OCI-LY7 (cell line): ENCODE measurements around the gene EFHD2. TPM values are rescaled to one million over a fixed set of nuclear protein-coding genes. Genes with fewer than 3 reads are reported as not detected.

ENCODE experiments used
- BruUV-seq: library from RNA; stranded (reverse); fragments of 400-500 nt; replicated peaks from 2 replicates; lab custom pipeline; 2021; lab: Mats Ljungman, UMichigan
- CTCF ChIA-PET: fragments of 300-600 bp; sonication (Branson Sonifier 250); formaldehyde crosslinking; loops from one replicate; lab custom pipeline; 2022; ENCODE audit warnings: antibody characterized with exemption; ENCODE audit not compliant: unreplicated experiment; lab: Charles Lee
- POLR2A ChIA-PET: fragments of 300-600 bp; sonication (Branson Sonifier 250); formaldehyde crosslinking; loops from one replicate; lab custom pipeline; 2022; ENCODE audit warnings: antibody characterized with exemption; lab: Charles Lee
- DNase-seq: peaks from one replicate; pipeline ENCODE4 v3.0.0-alpha.2; 2015; ENCODE audit warnings: low spot score
- H2AFZ ChIP-seq: fragments of 200-600 bp; sonication (generic), shearing (Covaris generic); 2 replicates; pipeline ENCODE4 v1.6.1; 2014; ENCODE audit warnings: mild to moderate bottlenecking, antibody characterized with exemption, low read length, moderate library complexity
- H3K27ac ChIP-seq: fragments of 200-600 bp; sonication (generic); 2 replicates; pipeline ENCODE4 v1.5.1; 2014; ENCODE audit warnings: mixed run types, low read depth, mild to moderate bottlenecking, moderate library complexity, low read length, inconsistent platforms; ENCODE audit not compliant: poor library complexity, severe bottlenecking
- H3K36me3 ChIP-seq: fragments of 200-600 bp; sonication (generic); 2 replicates; pipeline ENCODE4 v1.6.1; 2014; ENCODE audit warnings: mild to moderate bottlenecking, antibody characterized with exemption, low read length, moderate library complexity, mixed read lengths; ENCODE audit not compliant: insufficient read depth
- H3K4me1 ChIP-seq: fragments of 200-600 bp; sonication (generic); 2 replicates; pipeline ENCODE4 v1.5.1; 2014; ENCODE audit warnings: mild to moderate bottlenecking, low read length; ENCODE audit not compliant: insufficient read depth, poor library complexity, severe bottlenecking
- H3K4me2 ChIP-seq: fragments of 200-600 bp; sonication (generic); 2 replicates; pipeline ENCODE4 v1.6.1; 2014; ENCODE audit warnings: mild to moderate bottlenecking, low read length
- H3K4me3 ChIP-seq: fragments of 200-600 bp; sonication (generic); 2 replicates; pipeline ENCODE4 v1.5.1; 2014; ENCODE audit warnings: mild to moderate bottlenecking, low read depth, low read length; ENCODE audit not compliant: poor library complexity, severe bottlenecking
- H3K79me2 ChIP-seq: fragments of 200-600 bp; sonication (generic); 2 replicates; pipeline ENCODE4 v1.6.1; 2016; ENCODE audit warnings: low read depth, mild to moderate bottlenecking, low read length, moderate library complexity, mixed read lengths; ENCODE audit not compliant: insufficient read depth
- H3K9me2 ChIP-seq: fragments of 200-600 bp; sonication (generic); 2 replicates; pipeline ENCODE4 v1.6.1; 2016; ENCODE audit warnings: mild to moderate bottlenecking, low read length, mixed read lengths; ENCODE audit not compliant: insufficient read depth
- H3K9me3 ChIP-seq: fragments of 200-600 bp; sonication (generic); 2 replicates; pipeline ENCODE4 v1.6.1; 2014; ENCODE audit warnings: mild to moderate bottlenecking, mixed run types, low read length, mixed read lengths
- H4K20me1 ChIP-seq: fragments of 200-600 bp; sonication (generic); 2 replicates; pipeline ENCODE4 v1.6.1; 2014; ENCODE audit warnings: mild to moderate bottlenecking, antibody characterized with exemption, low read length, moderate library complexity, mixed read lengths; ENCODE audit not compliant: insufficient read depth
- EZH2phosphoT487 ChIP-seq: fragments of 200-600 bp; sonication (generic); IDR thresholded peaks from 2 replicates; pipeline ENCODE4 v1.6.1; 2018; ENCODE audit warnings: low read depth, borderline replicate concordance, mild to moderate bottlenecking, mixed run types, antibody characterized with exemption, low read length, moderate library complexity, mixed read lengths
- intact Hi-C: fragments of 100-400 bp; cut with micrococcal nuclease; formaldehyde crosslinking; loops from one replicate; pipeline ENCODE4 v1.10.0; 2022; ENCODE audit not compliant: unreplicated experiment
- total RNA-seq, 2 experiments: library from RNA; depleted of rRNA in 1 of 2; stranded (reverse); fragments of >200 nt in 1 of 2; shearing (Covaris generic) in 1 of 2; gene quantifications; 2 replicates each; pipeline ENCODE4 v1.2.3, GENCODE V29; 2014 to 2022
- TF ChIP-seq, protein P1 (sequence below): fragments of 200-600 bp; sonication (generic); conservative IDR thresholded peaks from 2 replicates; pipeline ENCODE4 v1.5.1; 2014; ENCODE audit warnings: mild to moderate bottlenecking, antibody characterized with exemption, low read length, moderate library complexity, mixed read lengths

The EFHD2 gene
- total RNA-seq, 2 experiments from 2014 or later = 27.3 to 42.0 TPM

DNA sequence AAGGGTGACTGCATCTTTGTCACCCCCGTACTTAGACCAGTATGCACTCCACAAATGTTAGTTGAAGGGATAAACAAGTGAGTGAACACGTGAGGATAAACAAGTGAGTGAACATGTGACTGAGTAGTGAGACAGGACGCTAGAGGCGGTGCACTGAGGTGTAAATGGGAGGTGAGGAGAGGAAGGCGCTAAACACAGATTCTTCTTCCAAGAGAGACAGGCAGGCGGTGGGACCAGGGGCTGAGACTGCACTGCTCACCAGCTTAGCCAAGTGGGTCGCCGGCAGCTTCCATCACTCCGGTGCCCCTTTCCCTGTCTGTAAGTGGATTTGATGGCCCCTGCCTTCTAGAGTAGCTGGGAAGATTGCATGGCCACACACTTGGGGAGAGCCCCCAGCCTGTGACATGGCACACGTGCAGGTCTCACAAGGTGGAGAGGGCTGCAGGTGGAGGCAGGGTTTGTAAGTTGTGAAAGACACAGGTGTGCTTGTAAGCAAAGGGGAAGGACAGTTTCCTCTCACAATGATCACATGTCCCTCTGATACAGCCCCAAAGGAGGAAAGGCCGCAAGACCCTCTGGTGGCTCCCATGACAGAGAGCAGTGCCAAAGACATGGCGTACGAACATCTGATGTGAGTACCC lies 47.5 kb upstream of the EFHD2 start:
- no peaks in the 10 kb centered on the region for H3K9me2 ChIP-seq
- BruUV-seq = no TSS peak
- peaks cover 10% of the 10 kb centered on the region for H3K4me1 ChIP-seq
- H3K4me2 ChIP-seq = no peak overlapping the region; the same call in 1 of the 2 replicates
- H3K79me2 ChIP-seq = no peaks in the 10 kb centered on the region
- H4K20me1 ChIP-seq = no peaks in the 10 kb centered on the region
- H2AFZ ChIP-seq = no peak overlapping the region
- POLR2A ChIA-PET = no interaction called here
- intact Hi-C loops = no loop called here
- CTCF ChIA-PET = no interaction called here
- H3K36me3 ChIP-seq = no peaks in the 10 kb centered on the region
- no peak overlapping the region for H3K4me3 ChIP-seq
- peak; percentile 39 for DNase-seq
- no peak for TF ChIP-seq EZH2phosphoT487
- TF ChIP-seq, protein P1, sequence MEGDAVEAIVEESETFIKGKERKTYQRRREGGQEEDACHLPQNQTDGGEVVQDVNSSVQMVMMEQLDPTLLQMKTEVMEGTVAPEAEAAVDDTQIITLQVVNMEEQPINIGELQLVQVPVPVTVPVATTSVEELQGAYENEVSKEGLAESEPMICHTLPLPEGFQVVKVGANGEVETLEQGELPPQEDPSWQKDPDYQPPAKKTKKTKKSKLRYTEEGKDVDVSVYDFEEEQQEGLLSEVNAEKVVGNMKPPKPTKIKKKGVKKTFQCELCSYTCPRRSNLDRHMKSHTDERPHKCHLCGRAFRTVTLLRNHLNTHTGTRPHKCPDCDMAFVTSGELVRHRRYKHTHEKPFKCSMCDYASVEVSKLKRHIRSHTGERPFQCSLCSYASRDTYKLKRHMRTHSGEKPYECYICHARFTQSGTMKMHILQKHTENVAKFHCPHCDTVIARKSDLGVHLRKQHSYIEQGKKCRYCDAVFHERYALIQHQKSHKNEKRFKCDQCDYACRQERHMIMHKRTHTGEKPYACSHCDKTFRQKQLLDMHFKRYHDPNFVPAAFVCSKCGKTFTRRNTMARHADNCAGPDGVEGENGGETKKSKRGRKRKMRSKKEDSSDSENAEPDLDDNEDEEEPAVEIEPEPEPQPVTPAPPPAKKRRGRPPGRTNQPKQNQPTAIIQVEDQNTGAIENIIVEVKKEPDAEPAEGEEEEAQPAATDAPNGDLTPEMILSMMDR = no peak
- no peaks in the 10 kb centered on the region for H3K9me3 ChIP-seq
- H3K27ac ChIP-seq = no peak overlapping the region

DNA sequence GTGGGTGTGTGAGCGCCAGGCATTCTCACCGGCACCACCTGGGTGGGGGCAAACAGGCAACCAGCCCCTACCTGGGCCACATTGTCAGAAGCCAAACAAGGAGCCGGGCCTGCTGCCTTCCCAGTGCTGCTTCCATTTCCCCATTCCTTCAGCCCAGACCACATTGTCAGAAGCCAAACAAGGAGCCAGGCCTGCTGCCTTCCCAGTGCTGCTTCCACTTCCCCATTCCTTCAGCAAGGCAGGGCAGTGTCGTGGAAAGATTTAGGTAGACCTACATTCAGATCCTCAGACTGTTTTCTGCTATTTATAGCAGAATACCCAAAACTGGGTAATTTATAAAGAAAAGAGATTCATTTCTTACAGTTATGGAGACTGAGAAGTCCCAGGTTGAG lies 47.0 kb upstream of the EFHD2 start:
- TF ChIP-seq EZH2phosphoT487 = no peak
- TF ChIP-seq, protein P1 = no peak
- Histone ChIP-seq H3K4me3 (no peak overlapping the region), H3K4me2 (no peak overlapping the region), H4K20me1 (no peaks in the 10 kb centered on the region), H2AFZ (no peak overlapping the region), H3K9me3 (no peaks in the 10 kb centered on the region), H3K27ac (no peak overlapping the region), H3K4me1 (peaks cover 10% of the 10 kb centered on the region), H3K9me2 (no peaks in the 10 kb centered on the region), H3K79me2 (no peaks in the 10 kb centered on the region), H3K36me3 (no peaks in the 10 kb centered on the region)
- ChIA-PET CTCF (no interaction called here), POLR2A (no interaction called here)
- no TSS peak for BruUV-seq
- no peak for DNase-seq
- intact Hi-C loops = no loop called here

DNA sequence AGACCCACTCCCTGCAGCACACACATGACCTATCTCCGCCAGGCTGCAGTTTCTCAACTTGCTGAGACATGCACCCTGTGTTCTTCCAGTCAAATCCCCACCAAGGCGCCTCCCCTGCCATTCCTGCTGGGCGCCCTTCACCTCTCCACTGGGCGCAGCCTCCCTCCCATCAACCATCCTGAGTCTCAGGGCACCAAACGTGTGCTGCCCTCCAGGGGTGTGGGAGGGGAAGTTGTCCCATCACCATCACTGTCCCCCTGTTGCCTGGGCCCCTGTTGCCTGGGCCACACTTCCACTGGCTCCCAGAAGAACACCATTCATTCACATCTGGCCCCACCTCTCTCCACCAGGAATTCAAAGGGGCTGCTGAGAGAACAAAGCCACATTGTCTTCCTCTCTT lies 44.9 kb upstream of the EFHD2 start:
- H3K4me3 ChIP-seq = no peak overlapping the region
- no peaks in the 10 kb centered on the region for H4K20me1 ChIP-seq
- no peak overlapping the region for H3K4me2 ChIP-seq
- ChIA-PET CTCF (no interaction called here), POLR2A (no interaction called here)
- BruUV-seq = no TSS peak
- intact Hi-C loops = no loop called here
- H3K9me3 ChIP-seq = no peaks in the 10 kb centered on the region
- TF ChIP-seq, protein P1 = no peak
- TF ChIP-seq EZH2phosphoT487 = no peak
- peaks cover 10% of the 10 kb centered on the region for H3K4me1 ChIP-seq
- no peaks in the 10 kb centered on the region for H3K9me2 ChIP-seq
- H3K27ac ChIP-seq = no peak overlapping the region
- no peak overlapping the region for H2AFZ ChIP-seq
- no peak for DNase-seq
- no peaks in the 10 kb centered on the region for H3K36me3 ChIP-seq
- no peaks in the 10 kb centered on the region for H3K79me2 ChIP-seq
